NCI-H510A (cell line): ENCODE data around the gene CBL.
A peak's percentile ranks its signal among the peaks of the same experiment; 100 is the strongest.

Experiments used
- DNase-seq: peaks from one replicate; lab custom pipeline; 2025; lab: John Stamatoyannopoulos, UW

The CBL gene

DNA sequence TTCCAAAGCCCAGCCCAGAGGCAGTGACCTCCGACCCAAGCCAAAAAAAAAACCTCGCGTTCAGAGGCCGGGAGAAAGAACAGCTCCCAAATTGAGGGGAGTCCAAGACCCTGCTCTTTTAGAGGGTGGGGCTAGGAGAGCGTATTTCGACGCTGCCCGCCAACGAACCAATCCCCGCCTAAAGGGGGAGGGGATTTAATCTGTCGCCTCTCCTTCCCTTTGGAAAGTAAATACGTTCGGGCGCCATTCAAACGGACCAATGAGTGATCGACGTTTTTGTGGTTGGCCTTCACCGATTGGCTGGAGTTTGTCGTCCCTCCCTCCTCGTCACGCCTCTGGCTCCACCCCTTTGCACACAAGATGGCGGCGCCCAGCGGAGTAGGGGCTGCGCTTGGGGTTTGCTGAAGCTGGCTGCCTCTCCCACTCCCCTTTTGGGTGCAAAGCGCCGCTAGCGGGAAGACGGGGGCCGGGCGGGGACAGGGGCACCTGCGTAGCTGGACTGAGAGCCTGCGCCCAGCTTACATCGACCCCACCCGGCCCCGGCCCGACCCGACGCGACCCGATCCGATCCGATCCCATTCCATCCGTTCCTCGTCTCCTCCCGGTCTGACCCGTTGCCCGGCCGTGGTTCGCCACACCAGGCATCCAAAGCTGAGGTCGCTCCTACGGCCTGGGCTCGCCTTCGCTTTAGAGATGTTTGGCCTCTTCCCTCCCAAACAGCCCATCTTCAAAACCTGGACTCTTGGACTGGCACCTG lies 128.2 kb downstream of the CBL start, which contains the start of gene RNF26:
Gene RNF26 (plus strand): TSS at position 354 of the 757 bp plus-strand sequence. CDS start 596 bp downstream, outside the sequence.
- peak; percentile 94 for DNase-seq

DNA sequence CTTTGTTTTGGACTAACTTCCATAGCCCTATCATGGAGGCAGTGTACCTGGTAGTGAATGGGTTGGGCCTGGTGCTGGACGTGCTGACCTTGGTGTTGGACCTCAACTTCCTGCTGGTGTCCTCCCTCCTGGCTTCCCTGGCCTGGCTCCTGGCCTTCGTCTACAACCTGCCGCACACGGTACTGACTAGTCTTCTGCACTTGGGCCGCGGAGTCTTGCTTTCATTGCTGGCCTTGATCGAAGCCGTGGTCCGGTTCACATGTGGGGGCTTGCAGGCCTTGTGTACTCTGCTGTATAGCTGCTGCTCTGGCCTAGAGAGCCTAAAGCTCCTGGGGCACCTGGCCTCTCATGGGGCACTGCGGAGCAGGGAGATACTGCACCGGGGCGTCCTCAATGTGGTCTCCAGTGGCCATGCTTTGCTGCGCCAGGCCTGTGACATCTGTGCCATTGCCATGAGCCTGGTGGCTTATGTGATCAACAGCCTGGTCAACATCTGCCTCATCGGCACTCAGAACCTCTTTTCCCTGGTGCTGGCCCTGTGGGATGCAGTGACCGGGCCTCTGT lies 129.0 kb downstream of the CBL start:
- DNase-seq, result no peak

DNA sequence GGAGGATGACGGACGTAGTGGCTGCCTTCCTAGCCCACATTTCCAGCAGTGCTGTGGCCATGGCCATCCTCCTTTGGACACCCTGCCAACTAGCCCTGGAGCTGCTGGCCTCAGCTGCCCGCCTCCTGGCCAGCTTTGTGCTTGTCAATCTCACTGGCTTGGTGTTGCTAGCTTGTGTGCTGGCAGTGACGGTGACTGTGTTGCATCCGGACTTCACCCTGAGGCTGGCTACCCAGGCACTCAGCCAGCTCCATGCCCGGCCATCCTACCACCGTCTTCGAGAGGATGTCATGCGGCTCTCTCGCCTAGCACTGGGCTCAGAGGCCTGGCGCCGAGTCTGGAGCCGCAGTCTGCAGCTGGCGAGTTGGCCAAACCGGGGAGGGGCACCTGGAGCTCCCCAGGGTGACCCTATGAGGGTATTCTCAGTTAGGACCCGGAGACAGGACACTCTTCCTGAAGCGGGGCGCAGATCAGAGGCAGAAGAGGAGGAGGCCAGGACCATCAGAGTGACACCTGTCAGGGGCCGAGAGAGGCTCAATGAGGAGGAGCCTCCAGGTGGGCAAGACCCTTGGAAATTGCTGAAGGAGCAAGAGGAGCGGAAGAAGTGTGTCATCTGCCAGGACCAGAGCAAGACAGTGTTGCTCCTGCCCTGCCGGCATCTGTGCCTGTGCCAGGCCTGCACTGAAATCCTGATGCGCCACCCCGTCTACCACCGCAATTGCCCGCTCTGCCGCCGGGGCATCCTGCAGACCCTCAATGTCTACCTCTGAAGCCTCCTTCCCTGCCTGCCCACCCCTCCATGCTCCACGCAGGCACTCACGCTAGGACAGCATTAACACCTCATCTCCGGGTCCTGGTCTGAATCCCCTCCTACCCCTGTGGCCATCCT lies 129.8 kb downstream of the CBL start:
- no peak for DNase-seq

DNA sequence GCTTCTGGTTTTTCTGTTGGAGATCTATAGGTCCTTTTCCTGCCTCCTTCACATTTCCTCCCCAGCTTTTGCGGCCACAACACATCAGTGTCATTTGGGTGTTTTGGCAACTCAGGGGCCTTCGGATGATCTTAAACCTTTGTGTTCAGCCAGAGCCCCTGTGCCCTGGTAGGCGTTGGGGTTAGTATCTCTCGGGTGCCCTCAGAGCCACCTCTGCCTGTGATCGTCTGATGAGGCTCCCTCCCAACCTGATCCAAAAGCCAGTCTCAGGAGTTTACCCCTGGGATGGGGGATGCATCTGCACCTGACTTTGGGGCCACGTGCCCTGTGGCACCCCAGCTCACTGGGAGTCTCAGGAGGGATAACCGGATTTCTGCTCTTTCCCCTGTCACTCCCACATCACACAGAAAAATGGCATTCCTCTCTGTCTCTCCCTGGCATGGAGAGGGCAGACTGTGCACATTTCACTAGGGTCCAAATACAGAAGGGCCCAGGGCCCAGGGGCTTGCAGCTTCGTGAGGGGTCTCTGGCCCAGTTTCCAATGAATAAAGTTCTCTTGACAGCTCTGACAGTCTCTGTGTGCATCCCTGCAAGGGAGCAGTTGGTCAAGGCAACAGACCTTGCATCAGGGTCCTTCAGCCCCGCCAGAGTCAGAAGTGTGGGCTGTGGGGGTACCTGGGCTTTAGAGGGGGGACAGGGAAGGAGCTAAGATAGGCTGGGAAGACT lies 130.8 kb downstream of the CBL start:
- no peak for DNase-seq

DNA sequence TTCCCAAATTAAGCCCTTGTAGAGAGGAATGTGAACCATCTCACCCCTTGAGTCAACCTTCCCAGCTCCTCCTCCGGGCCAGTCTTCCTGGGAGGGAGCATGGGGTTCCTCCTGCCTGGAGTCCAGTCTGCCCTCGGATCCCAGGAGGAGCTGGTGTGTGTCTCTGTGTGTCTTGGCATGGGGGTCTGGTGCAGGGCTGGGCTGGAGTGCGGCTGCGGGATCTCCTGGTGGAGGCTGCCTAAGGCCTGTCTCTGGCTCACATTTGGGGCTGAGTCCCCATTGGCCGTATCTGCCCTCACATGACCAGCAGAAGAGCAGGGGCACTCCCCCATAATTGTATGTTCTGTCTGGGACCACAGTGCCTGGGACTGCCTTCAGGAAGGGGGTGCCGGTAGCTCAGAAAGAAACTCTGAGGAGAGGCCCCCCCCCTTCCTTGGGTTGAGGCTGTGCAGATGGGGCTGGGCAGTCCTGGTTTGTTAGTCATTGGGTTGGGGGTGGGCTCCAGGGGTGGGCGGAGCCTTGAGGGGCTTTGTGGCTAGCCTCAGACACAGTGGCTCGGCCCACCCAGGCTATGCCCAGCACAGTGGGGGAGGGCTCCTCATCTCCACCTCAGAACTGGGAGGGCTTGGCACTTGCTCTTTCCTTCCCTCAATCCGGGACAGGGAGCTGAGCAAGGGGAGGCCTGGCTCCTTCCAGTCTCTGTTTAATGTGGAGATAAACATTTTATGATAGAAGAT lies 131.6 kb downstream of the CBL start:
- DNase-seq, result no peak

DNA sequence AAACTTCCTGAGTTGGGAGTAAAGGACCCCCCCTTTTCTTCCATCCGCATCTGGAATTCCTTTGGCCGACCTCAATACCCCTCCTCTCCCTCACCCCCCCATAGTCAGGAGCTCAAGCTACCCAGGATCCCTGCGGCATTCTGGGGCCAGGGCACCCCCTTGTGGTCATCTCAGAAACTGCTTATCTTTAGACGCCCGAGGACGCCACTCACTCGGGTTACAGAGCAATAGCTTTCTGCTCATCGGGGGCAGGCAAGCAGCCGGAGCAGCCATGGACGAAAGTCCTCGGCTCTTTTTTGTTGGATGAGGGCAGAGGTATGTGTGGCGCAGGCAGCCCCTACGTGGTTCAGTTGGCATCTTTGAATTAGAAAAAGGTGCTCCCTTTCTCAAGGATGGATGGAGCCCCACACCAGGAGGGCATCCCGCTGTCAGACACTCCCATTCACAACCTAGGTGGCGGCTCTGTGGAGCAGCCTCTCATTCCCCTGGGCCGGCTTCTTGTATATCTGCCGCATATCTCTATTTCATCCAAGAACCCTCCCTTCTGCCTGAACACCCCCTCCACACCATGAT lies 132.3 kb downstream of the CBL start:
- DNase-seq, result no peak

DNA sequence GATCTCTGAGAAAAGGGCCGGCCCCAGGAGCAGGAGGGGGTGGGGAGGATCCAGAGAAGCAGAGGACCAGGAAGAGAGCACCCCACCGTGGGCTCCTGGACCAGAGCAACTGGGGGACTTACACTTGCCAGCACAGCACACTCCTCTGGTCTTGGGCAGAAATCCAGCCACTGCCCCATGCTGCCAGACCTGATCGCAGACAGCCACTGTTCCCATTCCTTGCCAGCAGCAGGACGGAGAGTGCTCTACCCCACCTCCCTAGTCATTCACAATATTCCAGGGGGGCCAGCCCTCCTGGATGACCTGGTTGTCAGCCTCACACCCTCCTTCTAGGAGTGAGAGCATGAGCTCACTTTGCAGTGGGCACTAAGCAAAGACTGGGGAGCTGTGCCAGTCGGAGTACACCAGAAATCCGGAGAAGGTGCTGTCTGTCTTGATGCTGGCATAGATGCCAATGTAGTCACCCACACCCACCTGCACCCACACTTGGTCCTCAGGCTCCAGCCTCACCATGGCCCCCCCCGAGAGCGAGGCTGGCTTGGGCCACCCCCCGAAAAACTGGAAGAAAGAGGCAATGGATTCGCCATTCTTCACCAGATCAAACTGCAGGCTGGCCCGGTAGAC lies 132.9 kb downstream of the CBL start:
- DNase-seq, result no peak

DNA sequence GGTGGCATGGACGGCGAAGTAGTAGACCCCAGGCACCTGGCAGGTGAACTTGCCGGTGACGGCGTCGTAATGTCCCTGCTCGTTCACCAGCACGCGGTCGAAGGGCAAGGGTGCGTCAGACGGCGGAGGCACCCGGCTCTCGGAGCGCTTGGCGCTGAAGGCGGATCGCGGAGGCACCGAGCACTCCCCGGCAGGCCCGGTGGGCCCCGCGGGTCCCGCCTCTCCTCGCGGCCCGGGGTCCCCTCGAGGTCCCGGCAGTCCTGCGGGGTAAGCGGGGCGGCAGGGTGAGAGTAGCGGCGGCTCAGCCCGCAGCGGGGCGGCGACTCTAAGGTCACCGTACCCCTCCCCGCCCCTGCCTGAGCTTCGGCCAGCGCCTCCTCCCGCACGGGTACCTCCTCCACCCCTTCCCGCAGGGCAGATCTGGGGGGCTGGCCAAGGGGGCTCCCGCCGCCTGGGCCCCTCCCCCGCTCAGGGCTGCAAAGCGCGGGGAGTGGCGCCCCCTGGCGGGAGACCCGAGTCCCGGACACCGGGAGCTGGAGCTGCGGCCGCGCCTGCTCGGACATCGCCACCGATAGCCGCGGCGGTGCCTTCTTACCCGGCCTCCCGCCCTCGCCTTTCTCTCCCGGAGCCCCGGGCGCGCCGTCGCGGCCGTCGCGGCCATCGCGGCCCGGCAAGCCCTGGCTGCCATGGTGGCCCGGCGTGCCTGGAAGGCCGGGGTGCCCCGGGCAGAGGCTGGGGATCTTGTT lies 133.6 kb downstream of the CBL start:
- DNase-seq, result no peak

DNA sequence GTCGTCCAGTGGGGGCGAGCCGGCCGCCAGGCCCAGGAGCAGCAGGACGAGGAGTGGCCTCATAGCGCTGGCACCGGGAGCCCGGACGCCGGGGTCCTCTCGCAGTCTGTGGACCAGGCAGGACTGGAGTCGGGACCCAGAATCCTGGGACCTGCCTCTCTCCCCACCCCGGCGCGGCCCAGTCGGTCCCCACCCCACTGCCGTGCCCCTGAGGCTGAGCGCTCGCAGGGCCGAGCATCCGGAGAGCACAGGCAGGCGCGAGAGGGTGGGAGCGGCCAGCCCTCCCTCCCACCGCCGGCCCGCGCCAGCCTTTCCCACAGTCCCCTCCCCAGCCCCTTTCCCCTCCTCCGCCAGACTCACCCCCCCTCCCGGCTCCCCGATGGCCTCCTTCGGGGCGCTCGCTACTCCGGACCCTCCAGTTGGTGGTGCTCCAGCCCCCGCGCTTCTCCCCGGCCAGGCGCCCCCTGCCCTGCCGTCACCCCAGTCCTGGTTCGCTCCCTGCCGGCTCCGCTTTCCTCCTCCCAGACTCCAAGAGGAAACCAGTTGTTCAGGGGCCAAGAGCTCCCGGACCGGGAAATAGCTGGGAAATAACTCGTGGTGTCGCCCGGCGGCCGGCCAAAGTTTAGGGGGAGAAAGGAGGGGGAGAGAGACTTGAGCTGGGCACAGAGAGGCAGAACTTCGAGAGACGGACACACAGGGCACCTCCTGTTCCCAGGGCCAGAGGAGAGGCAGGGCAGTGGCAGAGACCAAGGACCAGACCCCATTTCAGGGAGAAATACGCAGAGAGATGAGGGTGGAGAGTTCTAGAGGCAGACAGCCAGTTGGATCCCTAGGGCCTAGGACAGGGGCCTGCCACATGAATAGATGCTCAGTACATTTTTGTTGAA lies 134.4 kb downstream of the CBL start, which contains the start of gene C1QTNF5:
Gene C1QTNF5 (minus strand): TSS at position 549 of the 887 bp plus-strand sequence. CDS start 486 bp downstream, at position 63.
- no peak for DNase-seq

DNA sequence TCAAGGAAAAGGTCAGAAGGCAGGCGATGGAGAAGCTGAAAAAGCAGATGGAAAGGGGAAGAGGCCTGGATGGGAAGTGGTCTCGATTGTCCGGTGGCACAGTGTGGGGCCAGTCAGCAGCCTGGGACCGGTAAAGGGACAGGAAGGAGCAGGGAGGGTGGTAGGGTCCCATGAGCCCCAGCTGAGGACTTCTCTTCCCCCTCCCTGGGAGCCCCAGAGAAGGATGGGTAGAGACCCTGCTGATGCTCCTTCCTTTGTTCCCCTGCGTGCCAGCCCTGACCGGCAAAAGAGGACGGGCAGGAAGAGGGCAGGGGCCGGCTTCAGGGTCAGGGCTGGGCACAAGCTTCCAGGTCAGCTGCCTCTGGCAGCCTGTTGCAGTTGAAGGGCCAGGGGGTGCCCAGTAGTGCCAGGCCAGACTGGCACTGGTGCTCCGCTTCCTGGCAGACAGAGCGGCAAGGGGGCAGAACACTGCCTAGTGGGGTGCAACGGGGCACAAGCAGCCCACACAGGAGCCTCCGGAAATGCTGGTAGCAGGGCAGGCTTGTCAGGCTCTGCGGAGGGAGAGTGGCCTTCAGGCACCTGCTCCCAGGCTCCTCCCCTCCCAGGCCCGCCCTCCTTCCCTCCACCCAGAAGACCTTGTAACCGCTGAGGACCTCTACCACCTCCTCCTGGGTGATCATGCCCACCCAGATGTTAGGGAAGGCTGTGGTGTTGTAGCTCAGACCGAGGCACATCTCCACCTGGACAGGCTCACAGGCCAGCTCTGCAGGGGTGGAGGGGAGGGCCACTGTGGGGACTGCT lies 135.3 kb downstream of the CBL start:
- no peak for DNase-seq

DNA sequence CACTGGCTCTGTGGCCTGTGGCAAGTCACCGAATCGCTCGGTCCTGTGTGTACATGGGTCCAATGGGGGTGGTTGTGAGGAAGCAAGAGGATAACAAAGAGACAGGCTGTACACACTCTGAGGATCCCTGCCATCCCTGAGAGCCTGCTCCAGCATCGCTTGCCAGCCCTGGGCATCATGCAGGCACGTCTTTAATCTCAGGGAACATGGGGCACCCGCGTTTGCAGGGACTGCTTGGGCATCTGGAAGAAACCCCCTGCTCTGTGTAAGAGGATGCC lies 135.8 kb downstream of the CBL start:
- DNase-seq, result no peak

DNA sequence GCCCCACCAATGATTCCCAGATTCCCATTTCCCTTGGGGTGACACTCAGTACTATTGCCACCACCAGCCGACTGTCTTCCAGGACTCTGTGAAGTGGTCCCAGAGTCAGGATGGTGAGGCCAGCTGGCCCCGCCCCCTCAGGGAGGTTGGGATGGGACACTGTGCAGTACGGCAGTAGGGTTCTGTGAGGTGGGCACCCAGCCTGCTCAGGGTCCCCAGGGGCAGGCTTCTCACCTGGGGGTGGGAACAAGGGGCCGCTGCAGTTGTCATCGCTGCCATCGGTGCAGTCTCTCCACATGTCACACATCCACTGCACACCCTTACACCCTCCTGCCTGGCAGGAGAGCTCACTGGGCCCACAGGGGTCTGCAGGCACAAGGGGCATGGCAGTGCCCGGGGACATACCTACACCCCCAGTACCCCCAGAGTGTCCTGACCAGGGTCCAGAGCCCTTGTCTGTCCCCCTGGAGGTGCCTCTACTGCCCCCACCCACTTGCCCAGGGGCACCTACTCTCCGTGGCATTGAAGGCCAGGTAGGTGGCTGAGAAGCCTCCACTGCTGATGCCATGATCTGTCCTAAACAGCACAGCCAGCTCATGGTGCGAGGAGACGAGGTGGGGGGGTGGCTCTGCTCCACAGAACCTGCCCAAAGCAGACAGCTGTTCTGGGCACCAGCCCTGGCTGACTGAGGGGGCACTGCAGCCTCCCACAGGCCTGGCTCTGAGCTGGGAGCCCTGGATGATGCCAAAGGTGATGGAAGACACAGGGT lies 136.4 kb downstream of the CBL start:
- no peak for DNase-seq

DNA sequence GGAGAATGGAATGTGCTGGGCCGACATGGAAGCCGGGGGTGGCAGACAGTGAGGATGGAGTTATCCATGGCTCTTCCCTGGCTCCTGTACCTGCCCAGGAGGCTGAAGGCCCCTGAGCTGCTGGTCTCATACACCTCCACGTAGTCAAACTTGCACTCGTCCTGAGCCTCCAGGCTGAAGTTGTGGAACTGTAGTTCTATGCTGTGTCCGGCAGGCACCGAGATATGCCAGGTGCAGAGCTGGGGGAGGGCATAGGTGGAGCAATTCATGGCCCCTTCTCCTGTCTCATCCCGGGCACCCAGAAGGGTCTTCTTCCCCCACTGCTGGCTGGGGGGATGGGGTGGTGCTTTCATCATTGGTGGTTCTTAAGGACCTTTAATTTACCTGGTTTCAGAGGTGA lies 137.6 kb downstream of the CBL start:
- DNase-seq, result no peak

DNA sequence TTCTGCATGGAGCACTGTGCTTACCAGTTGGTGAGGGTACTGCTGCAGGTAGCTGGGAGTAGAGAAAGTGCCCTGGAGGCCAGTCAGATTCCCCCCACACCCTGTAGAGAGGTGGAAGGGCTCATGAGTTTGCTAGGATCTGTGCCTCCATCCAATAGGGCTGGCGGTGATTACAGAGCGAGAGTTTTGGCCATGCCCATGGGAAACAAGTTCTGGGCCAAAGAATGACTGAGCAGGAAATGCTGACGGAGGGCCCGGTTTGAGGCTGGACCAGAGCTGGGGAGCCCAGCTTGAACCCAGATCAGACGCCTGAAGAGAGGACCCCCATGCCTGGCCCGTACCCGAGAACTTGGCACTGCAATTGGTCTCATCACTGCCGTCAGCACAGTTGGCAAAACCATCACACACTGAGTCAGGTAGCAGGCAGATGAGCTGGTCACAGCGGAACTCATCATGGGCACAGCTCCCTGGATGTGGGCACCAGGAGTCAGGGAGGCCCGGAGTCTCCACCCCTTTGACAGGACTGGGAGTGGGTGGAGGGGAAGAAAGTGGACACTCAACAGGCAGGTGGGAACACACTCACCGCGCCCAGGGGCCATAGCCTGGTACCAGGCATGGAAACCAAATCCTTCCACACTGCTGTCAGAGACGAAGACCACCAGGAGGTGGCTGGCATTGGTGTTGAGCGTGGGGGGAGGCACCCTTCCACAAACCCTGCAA lies 138.3 kb downstream of the CBL start:
- DNase-seq, result no peak

DNA sequence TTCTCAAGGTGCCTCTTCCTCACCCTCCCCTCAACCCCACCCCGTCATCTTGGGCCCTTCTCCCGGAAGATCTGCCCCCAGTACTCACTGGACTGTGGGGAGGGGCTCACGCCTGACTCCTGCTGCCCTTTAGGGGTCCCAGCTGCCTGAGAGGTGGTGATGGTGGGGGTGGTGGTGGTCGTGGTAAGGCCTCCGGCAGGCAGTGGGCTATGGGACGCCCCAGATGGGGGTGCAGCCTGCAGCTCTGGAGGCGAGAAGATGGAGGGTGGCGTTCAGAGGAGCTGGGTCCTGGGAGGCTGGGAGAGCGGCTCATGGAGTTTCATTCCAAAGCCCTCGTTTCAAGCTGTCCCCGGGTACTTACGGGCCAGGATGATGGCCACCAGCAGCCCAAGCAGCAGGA lies 139.5 kb downstream of the CBL start:
- DNase-seq, result no peak

DNA sequence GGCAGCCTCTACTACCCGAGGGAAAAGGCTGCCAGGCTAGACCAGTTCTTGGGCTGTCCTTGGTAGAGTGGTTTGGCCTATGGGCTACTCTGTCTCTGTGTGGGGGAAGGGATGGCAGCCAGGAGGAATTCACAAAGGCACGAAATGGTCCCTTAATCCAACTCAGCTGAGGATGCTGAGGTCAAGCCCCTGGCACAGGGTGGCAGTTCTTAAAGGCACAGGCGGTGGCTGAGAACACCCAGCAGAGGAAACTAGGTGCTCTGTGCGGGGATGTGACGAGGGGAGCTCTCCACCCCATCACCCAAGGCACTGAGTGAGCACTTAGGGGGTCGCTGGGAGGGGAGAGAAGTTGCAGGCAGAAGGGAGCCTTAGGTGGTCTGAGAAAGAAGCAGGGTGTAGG lies 140.5 kb downstream of the CBL start, which contains the start of gene MFRP:
Gene MFRP (minus strand): TSS at position 101 of the 400 bp plus-strand sequence. CDS start 192 bp downstream, outside the sequence.
- DNase-seq, result no peak

DNA sequence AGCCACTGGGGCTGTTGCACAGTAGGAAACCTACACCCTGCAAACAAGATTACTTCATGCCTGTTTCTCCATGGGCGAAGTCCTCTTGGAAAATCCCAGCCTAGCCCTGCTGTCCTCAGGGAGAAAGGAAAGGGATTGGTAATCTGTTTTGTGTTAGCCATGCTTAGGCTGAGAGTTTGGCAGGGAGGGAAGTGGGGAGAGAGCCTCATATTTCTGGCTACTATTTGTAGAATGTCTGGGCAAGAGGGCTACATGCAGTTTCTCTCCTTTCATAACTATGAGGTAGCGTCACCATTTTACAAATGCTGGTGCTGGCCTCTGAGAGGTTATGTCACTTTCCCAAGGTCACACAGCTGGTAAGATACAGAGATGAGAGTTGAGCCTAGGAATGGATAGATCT lies 141.1 kb downstream of the CBL start:
- no peak for DNase-seq
